Glutamatergic neuron (in vitro differentiated cells): ENCODE measurements around the gene GARNL3. TPM values are rescaled to one million over a fixed set of nuclear protein-coding genes. Genes with fewer than 3 reads are reported as not detected.

Experiments used
- DNase-seq: peaks from one replicate; pipeline ENCODE4 v3.0.0; 2022
- H3K27ac Mint-ChIP-seq: one replicate; pipeline ENCODE4 v1.8.0; 2020; ENCODE audit warnings: mild to moderate bottlenecking, mixed read lengths, inconsistent platforms; ENCODE audit not compliant: unreplicated experiment
- H3K27me3 Mint-ChIP-seq: one replicate; pipeline ENCODE4 v1.8.0; 2020; ENCODE audit warnings: mild to moderate bottlenecking, moderate library complexity, mixed read lengths, inconsistent platforms; ENCODE audit not compliant: unreplicated experiment
- H3K36me3 Mint-ChIP-seq: one replicate; pipeline ENCODE4 v1.8.0; 2020; ENCODE audit warnings: mild to moderate bottlenecking, mixed read lengths, inconsistent platforms; ENCODE audit not compliant: unreplicated experiment
- H3K4me1 Mint-ChIP-seq: one replicate; pipeline ENCODE4 v1.8.0; 2020; ENCODE audit warnings: mild to moderate bottlenecking, low read depth, mixed read lengths, inconsistent platforms; ENCODE audit not compliant: unreplicated experiment
- H3K4me3 Mint-ChIP-seq: one replicate; pipeline ENCODE4 v1.8.0; 2020; ENCODE audit warnings: mild to moderate bottlenecking, mixed read lengths, inconsistent platforms; ENCODE audit not compliant: unreplicated experiment
- H3K9me3 Mint-ChIP-seq: one replicate; pipeline ENCODE4 v1.8.0; 2020; ENCODE audit warnings: mild to moderate bottlenecking, moderate library complexity, mixed read lengths, inconsistent platforms; ENCODE audit not compliant: unreplicated experiment
- CTCF ChIP-seq: fragments of 200-600 bp; sonication (generic); IDR thresholded peaks from one replicate; pipeline ENCODE4 v1.5.0; 2021; ENCODE audit not compliant: partially characterized antibody, unreplicated experiment
- total RNA-seq: library from RNA; stranded (reverse); fragmentation: NEBNext Ultra II Directional; extraction: Animal tissue kit (Norgen Biotek cat#: 25700); gene quantifications from one replicate; pipeline ENCODE4 v1.2.1, GENCODE V29; 2021; ENCODE audit not compliant: unreplicated experiment

Gene GARNL3
- total RNA-seq, 1 donor from 2014 or later: 14.7 TPM

GRCh38 chr9:127267793-127268525 lies 3.4 kb downstream of the GARNL3 start:
- no peak for DNase-seq
- no peaks in the 10 kb centered on the region for H3K36me3 Mint-ChIP-seq
- H3K4me3 Mint-ChIP-seq: peak overlapping the region; percentile 12
- no peak for TF ChIP-seq CTCF
- peaks cover 1% of the 10 kb centered on the region for H3K9me3 Mint-ChIP-seq
- peaks cover 25% of the 10 kb centered on the region for H3K4me1 Mint-ChIP-seq
- H3K27me3 Mint-ChIP-seq: no peaks in the 10 kb centered on the region
- H3K27ac Mint-ChIP-seq: peak overlapping the region; percentile 84

GRCh38 chr9:127269449-127269848 lies 4.9 kb downstream of the GARNL3 start:
- Mint-ChIP-seq H3K36me3 (no peaks in the 10 kb centered on the region), H3K4me3 (no peak overlapping the region), H3K9me3 (peaks cover 1% of the 10 kb centered on the region), H3K27ac (no peak overlapping the region), H3K27me3 (no peaks in the 10 kb centered on the region), H3K4me1 (peaks cover 21% of the 10 kb centered on the region)
- DNase-seq: no peak
- no peak for TF ChIP-seq CTCF

- DNase-seq: no peak
- H3K4me1 Mint-ChIP-seq: peaks cover 5% of the 10 kb centered on the region
- no peak overlapping the region for H3K27ac Mint-ChIP-seq
- no peaks in the 10 kb centered on the region for H3K27me3 Mint-ChIP-seq
- no peak overlapping the region for H3K4me3 Mint-ChIP-seq
- no peak for TF ChIP-seq CTCF
- H3K36me3 Mint-ChIP-seq: no peaks in the 10 kb centered on the region
- H3K9me3 Mint-ChIP-seq: no peaks in the 10 kb centered on the region
Measured at GRCh38 chr9:127273326-127273725, 8.8 kb downstream of the GARNL3 start.

GRCh38 chr9:127277099-127277498 lies 12.5 kb downstream of the GARNL3 start:
- no peak for DNase-seq
- no peaks in the 10 kb centered on the region for H3K4me1 Mint-ChIP-seq
- H3K9me3 Mint-ChIP-seq: no peaks in the 10 kb centered on the region
- H3K4me3 Mint-ChIP-seq: no peak overlapping the region
- H3K36me3 Mint-ChIP-seq: no peaks in the 10 kb centered on the region
- TF ChIP-seq CTCF: no peak
- H3K27me3 Mint-ChIP-seq: no peaks in the 10 kb centered on the region
- H3K27ac Mint-ChIP-seq: no peak overlapping the region

- Mint-ChIP-seq H3K9me3 (no peaks in the 10 kb centered on the region), H3K27ac (no peak overlapping the region), H3K27me3 (no peaks in the 10 kb centered on the region), H3K36me3 (no peaks in the 10 kb centered on the region), H3K4me1 (no peaks in the 10 kb centered on the region), H3K4me3 (no peak overlapping the region)
- no peak for DNase-seq
- no peak for TF ChIP-seq CTCF
Measured at GRCh38 chr9:127277770-127278169, 13.2 kb downstream of the GARNL3 start.
